Effector CD4-positive, alpha-beta T cell (primary cell): Measurements from ENCODE around the gene FOXL2NB.

Source experiments
- DNase-seq: peaks from one replicate; pipeline ENCODE4 v3.0.0-alpha.2; 2020

The FOXL2NB gene

GRCh38 chr3:138945709-138946662 lies 1.0 kb upstream of the FOXL2NB start:
- DNase-seq: no peak

- DNase-seq: no peak
Observed at GRCh38 chr3:138947495-138948121, 591 bp downstream of the FOXL2NB start.

DNA sequence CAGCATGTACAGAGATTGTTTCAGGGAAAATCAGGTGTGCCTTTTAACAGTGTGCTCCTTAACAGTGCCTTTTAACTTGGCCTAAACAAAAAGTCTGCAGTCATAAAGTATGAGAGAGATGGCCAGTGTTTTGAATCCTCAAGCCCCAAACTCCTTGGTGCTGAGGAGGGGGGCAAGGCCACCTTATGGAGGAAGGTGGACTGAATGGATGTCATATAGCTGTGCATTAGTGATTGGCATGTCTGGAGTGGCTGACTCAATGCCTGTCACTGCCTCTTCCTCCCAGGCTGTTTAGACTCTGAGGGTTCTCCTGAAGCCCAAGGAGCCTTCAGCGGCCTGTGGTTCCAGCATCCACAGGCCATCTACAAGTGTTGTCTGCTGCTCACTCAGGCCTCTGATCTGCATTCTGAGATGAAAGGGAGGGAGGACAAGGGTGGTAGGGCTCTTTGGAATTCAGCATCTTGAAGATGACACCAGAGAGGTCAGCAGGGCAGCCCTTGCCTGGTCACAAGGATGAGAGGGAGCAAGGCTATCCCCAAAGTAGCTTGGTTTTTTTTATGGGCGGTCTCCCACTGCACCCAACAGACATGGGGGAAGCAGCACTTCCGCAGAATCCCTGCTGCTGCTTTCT lies 1.5 kb downstream of the FOXL2NB start:
- no peak for DNase-seq

GRCh38 chr3:138949002-138949418 lies 2.0 kb downstream of the FOXL2NB start:
- DNase-seq: no peak

GRCh38 chr3:138949445-138950005 lies 2.5 kb downstream of the FOXL2NB start:
- no peak for DNase-seq

DNA sequence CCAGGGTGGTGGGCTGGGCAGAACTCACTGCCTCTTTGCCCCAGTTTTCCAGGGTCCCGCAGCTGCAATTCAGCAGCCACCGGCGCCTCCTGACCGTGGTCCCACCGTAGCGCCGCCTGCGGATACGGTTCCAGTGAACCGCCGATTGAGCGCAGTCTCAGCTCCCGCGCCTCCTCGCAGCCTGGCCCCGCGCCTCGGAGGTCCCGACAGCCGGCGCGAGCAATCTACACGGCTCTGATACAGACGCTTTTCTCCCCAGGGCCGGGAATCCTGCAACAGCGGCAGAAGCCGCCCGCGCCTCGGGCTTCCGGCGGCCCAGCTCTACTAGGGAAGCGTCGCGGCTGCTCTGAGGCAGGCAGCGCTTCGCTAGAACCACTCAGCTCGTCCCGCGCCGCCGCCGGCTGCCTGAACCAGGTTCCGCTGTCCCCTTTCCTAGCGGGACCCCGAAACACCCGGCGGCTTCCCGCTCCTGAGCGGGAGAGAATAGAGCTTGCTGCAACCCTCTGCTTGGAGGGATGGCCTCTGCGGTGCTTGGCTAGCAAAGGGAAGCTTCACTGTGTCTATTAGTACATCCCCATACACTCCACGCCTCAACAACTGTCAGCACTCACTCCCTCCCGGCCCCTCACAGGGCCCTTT lies 3.1 kb downstream of the FOXL2NB start:
- DNase-seq: no peak

DNA sequence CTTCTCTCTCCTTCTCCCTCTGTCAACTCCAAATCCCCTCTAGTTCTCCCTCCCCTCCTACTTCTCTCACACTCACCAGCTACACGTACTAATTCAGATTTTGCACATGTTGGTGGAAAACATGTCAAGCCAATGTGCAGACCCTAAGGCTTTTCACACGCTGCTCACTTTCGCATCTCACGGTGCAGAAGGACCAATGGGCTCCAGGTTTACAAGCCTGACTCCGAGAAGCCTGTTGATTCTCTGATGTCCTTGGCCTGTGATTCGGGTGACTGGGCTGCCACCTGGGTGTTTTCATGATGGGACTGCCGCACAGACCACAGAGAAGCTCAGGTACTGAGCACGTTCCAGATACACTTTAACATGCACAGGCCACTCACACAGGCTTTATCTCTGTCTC lies 3.7 kb downstream of the FOXL2NB start:
- DNase-seq: no peak

- no peak for DNase-seq
Observed at GRCh38 chr3:138960417-138960852, 13.4 kb downstream of the FOXL2NB start.

DNA sequence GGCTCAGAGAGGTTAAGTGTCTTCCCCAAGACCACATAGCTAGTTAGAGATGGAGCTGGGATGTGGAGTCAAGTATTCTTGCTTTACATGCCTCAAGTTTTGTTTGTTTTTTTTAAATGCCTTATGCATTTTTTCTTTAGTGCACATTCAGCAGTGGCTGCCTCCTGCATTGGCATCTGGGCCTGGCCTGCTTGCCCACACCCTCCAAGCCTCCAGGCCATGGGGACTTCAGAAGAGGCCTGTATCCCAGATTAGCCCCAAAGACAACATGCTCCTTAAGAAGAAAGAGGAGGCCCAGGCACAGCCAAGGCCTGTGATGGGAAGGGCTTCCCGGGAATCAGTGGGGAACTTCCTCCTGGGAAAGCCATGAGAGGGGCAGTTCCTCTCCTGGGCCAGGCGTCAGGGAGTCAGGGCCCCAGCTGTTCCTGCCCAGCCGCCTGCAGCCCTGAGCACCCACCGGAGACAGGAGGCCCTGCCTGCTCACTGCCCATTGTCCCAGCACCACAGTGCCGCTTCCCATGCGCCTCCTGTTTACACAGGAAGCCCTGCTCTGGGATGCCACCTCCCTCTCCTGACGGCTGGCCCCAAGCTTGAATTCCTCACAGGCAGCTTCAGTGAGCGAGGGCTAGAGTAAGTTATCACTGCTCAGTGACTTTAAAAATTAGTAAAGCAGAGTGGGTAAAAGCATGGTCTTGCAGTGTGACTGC lies 16.0 kb downstream of the FOXL2NB start:
- DNase-seq: no peak

DNA sequence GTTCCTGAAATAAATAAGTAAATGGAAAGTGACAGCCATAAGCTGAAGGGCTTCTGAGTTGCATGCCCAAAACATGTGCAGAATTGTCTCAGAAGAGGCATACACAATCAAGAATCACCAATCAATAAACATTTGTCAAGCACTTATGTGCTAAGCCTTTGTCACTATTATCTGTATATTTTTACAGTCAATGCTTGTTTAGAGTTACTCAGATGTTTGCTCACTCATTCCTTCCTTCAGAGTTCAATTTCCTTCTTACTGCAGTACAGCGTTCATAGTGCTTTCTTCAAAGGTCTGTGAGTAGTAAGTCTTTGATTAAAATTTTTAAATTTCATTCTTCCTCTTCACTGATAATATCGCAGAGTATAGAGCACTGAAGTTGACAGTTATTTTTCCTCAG lies 17.2 kb downstream of the FOXL2NB start:
- DNase-seq: no peak

- DNase-seq: no peak
Observed at GRCh38 chr3:138964923-138965322, 17.9 kb downstream of the FOXL2NB start.

DNA sequence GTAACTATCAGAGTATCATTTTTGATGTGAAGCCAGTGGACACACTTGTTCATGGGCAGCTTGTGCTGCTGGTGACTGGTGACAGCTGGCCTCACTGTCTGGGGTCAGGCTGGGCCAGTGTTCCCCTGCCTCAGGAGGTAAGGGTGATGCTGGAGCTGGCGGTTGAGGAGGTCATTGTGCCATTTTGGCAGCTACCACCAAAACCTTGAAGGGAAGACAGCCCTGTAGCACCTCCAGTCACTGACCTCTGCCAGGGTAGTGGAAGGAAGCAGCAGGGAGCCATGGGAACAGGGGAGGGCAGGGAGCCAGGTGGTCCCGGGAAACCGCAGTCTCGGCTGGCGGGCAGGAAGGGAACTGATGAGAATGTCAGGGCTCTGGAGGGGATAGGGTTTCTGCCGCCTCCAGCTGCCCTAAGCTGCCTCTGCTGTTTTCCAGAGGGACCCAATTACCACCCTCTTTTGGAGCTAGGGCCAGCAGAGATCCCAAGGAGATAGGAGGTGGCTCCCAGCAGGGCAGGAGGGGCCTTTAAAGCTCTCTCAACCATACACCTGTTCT lies 24.8 kb downstream of the FOXL2NB start:
- no peak for DNase-seq

GRCh38 chr3:138972941-138973340 lies 25.9 kb downstream of the FOXL2NB start:
- no peak for DNase-seq

DNA sequence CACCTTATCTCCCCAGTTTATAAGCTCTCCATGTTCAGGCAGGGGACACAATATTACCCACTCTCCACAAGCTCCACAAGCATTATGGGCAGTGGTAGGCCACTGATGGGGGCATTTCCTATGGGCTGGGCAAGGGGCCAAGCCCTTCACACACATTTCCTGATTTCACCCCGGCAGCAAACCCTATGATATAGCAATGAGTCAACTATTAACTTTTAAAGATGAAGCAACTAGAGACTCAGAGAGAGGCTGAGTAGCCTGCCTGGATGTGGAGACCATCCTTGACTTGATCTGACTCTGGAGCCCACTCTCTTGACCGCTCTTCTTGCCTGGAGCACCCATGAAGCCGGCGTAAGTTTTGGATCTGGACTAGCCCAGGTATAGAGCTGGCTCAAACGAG lies 27.4 kb downstream of the FOXL2NB start:
- no peak for DNase-seq

DNA sequence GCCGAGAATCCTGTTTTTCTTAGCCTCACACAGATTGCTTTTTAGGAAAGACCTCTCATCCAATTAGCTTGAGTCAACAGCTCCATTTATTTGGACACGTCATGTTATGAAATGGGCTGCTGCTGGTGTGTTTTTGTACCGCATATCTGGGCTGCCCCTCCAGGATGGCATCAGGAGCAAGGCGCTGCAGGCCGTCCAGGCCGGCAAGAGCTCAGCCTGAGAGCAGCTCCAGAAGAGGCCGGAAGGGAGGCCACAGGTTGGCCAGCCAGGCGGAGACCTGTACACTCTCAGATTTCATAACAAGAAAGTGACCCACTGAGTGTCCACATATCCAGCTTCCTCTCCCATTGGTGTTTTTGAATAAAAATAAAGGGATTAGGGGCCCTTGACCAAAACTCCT lies 28.3 kb downstream of the FOXL2NB start:
- no peak for DNase-seq

DNA sequence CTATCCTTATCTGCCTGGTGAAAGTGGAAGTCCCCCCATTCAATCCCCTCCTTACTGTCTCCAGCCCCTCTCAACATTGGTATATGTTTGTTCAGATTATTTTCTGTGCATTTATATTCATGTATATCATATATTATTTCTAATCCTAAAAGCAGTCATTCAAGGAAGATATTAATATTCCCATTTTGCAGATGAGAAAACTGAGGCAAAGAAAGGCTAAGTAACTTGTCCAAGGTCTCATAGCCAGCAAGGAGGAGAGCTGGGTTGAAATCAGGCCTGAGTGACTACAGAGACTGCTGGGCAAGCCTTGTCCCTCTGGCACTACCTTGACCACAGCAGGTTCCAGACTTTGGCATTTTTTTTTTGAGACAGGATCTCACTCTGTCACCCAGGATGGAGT lies 29.0 kb downstream of the FOXL2NB start:
- DNase-seq: no peak

GRCh38 chr3:138984816-138985215 lies 37.8 kb downstream of the FOXL2NB start:
- no peak for DNase-seq

- no peak for DNase-seq
Observed at GRCh38 chr3:138985932-138986331, 38.9 kb downstream of the FOXL2NB start.

- DNase-seq: no peak
Observed at GRCh38 chr3:138987181-138987580, 40.2 kb downstream of the FOXL2NB start.

GRCh38 chr3:138995706-138996105 lies 48.7 kb downstream of the FOXL2NB start:
- DNase-seq: no peak
